MCF 10A (cell line): ENCODE data around the gene LEMD1. TPM values are rescaled to one million over a fixed set of nuclear protein-coding genes. Genes with fewer than 3 reads are reported as not detected.

Experiments
- BruUV-seq: library from RNA; stranded (reverse); fragments of 400-500 nt; replicated peaks from 2 replicates; lab custom pipeline; 2021; lab: Mats Ljungman, UMichigan
- CTCF ChIA-PET: fragments of 300-600 bp; sonication (Branson Sonifier 250); formaldehyde crosslinking; extraction: SDS; loops from one replicate; lab custom pipeline; 2021; ENCODE audit warnings: antibody characterized with exemption, inconsistent platforms; lab: Yijun Ruan, JAX
- POLR2A ChIA-PET: fragments of 300-600, 350-650 bp; sonication (Branson Sonifier 250); formaldehyde crosslinking; extraction: SDS; loops from one replicate; lab custom pipeline; 2020; ENCODE audit warnings: antibody characterized with exemption, inconsistent platforms; lab: Yijun Ruan, JAX
- DNase-seq: peaks from one replicate; pipeline ENCODE4 v3.0.0-alpha.2; 2018; ENCODE audit not compliant: unreplicated experiment
- H3K27ac Mint-ChIP-seq: one replicate; pipeline ENCODE4 v1.8.0; 2022; ENCODE audit warnings: mild to moderate bottlenecking, low read depth, mixed read lengths; ENCODE audit not compliant: unreplicated experiment
- H3K27me3 Mint-ChIP-seq: one replicate; pipeline ENCODE4 v1.8.0; 2022; ENCODE audit warnings: mixed read lengths; ENCODE audit not compliant: insufficient read depth, unreplicated experiment
- H3K36me3 Mint-ChIP-seq: one replicate; pipeline ENCODE4 v1.8.0; 2022; ENCODE audit warnings: mild to moderate bottlenecking, moderate library complexity, mixed read lengths; ENCODE audit not compliant: insufficient read depth, unreplicated experiment
- H3K4me1 Mint-ChIP-seq: one replicate; pipeline ENCODE4 v1.8.0; 2022; ENCODE audit warnings: mixed read lengths; ENCODE audit not compliant: insufficient read depth, unreplicated experiment
- H3K4me3 Mint-ChIP-seq: one replicate; pipeline ENCODE4 v1.8.0; 2022; ENCODE audit warnings: mild to moderate bottlenecking, moderate library complexity, mixed read lengths; ENCODE audit not compliant: unreplicated experiment
- H3K9me3 Mint-ChIP-seq: one replicate; pipeline ENCODE4 v1.8.0; 2022; ENCODE audit warnings: mixed read lengths; ENCODE audit not compliant: unreplicated experiment
- CTCF ChIP-seq: fragments of 200-600 bp; IDR thresholded peaks from one replicate; pipeline ENCODE4 v1.8.0; 2022; ENCODE audit warnings: antibody characterized with exemption, mild to moderate bottlenecking; ENCODE audit not compliant: unreplicated experiment
- intact Hi-C: fragments of 100-400 bp; cut with micrococcal nuclease; formaldehyde crosslinking; loops from 2 replicates; pipeline ENCODE4 v1.14.1; 2022
- total RNA-seq: library from RNA; stranded (reverse); gene quantifications from 2 replicates; pipeline ENCODE4 v1.2.3, GENCODE V29; 2022

LEMD1 gene
- total RNA-seq, 1 experiment from 2014 or later, result 1.4 TPM

DNA sequence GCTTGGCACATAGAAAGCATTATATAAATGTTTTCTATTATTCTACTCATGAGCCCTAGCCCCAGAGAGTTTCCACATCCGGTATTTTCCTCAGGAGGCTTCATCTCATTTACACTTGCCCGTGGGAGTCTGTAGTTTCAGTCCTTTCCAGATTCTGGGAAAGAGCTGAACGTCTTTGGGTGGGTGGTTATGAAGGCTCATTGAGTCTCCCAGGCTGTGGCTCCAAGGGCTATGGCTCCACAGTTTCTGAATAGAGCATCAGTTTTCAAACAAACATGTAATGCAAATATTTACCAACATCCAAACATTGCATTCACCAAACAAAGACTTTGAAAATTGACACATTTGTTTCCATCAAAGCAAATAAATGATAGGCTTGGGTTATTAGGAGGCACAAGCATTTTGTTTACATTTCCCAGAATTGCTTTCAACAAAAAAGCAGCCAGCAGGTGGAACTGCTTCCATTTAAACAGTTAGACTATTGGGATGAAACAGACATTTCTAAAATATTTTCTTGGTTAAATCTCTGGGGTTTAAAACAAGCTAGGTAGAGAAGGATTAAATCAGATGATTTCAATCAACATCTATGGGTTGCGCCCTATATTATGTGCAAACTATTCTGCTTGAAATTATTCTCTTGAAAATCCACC is 1.3 kb upstream of the LEMD1 start:
- ChIA-PET CTCF (interaction anchor here (0.5 to 13.4 kb wide), 30 partner anchors 9 to 234 kb away, joined by 3 to 296 read pairs (median 5); partner anchors contain the start of gene BLACAT1), POLR2A (interaction anchor here (2.0 to 2.9 kb wide), 2 partner anchors 55 to 63 kb away, joined by 7 to 11 read pairs; no protein-coding TSS in a partner anchor)
- peaks cover 67% of the 10 kb centered on the region for H3K27me3 Mint-ChIP-seq
- H3K36me3 Mint-ChIP-seq, result peaks cover 6% of the 10 kb centered on the region
- no TSS peak for BruUV-seq
- no peaks in the 10 kb centered on the region for H3K9me3 Mint-ChIP-seq
- no peak for DNase-seq
- H3K4me1 Mint-ChIP-seq, result no peaks in the 10 kb centered on the region
- TF ChIP-seq CTCF, result peak; percentile 49
- H3K4me3 Mint-ChIP-seq, result no peak overlapping the region
- H3K27ac Mint-ChIP-seq, result no peak overlapping the region
- intact Hi-C loops, result loop anchor here (1.0 kb wide), 1 partner anchor 62 kb away; no protein-coding TSS in a partner anchor

DNA sequence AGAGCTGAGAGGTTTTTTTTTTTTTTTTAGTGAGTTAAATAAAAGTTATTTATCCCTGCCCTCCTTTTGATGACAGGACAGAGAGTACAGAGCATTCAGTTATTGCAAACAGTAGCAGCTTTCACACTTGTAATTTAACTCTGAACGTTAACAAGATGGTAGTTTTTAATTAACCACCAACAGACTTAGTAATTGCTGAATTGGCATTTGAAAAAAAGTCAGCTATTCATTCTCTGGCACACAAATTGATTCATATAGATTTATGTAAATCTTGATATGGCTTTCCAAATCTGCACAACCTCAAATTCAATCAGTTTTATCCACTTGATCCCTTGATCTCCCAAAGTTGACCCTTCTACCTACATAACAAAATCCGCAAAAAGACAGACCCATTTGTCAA is 918 bp downstream of the LEMD1 start:
- TF ChIP-seq CTCF, result no peak
- ChIA-PET POLR2A (interaction anchor here (0.9 to 1.4 kb wide), 3 partner anchors 12 to 65 kb away, joined by 3 to 6 read pairs (median 3); no protein-coding TSS in a partner anchor), CTCF (interaction anchor here (0.6 to 13.4 kb wide), 12 partner anchors 10 to 854 kb away, joined by 3 to 296 read pairs (median 6); no protein-coding TSS in a partner anchor)
- no TSS peak for BruUV-seq
- Mint-ChIP-seq H3K4me1 (no peaks in the 10 kb centered on the region), H3K27me3 (peaks cover 58% of the 10 kb centered on the region), H3K36me3 (no peaks in the 10 kb centered on the region), H3K27ac (no peak overlapping the region), H3K9me3 (no peaks in the 10 kb centered on the region), H3K4me3 (no peak overlapping the region)
- DNase-seq, result no peak
- intact Hi-C loops, result no loop called here

GRCh38 chr1:205417870-205418635 is 3.8 kb downstream of the LEMD1 start:
- no peak overlapping the region for H3K4me3 Mint-ChIP-seq

More at GRCh38 chr1:205417870-205418635, 3.8 kb downstream of the LEMD1 start:
- no peak overlapping the region for H3K27ac Mint-ChIP-seq
- intact Hi-C loops, result no loop called here
- DNase-seq, result no peak
- H3K9me3 Mint-ChIP-seq, result no peaks in the 10 kb centered on the region
- TF ChIP-seq CTCF, result no peak
- H3K36me3 Mint-ChIP-seq, result no peaks in the 10 kb centered on the region
- ChIA-PET POLR2A (no interaction called here), CTCF (interaction anchor here (0.6 to 13.4 kb wide), 12 partner anchors 10 to 106 kb away, joined by 3 to 296 read pairs (median 5); no protein-coding TSS in a partner anchor)
- no peaks in the 10 kb centered on the region for H3K4me1 Mint-ChIP-seq
- BruUV-seq, result no TSS peak
- H3K27me3 Mint-ChIP-seq, result peaks cover 44% of the 10 kb centered on the region
